Measurements from ENCODE around the gene IRF6.

Gene IRF6

GRCh38 chr1:209768354-209768774, 37.6 kb downstream of the IRF6 start:
- no peak overlapping the region for H3K4me3 ChIP-seq (replicated peaks in 1 of 2; ENCODE audit: low read depth in 2 of 2, low read length in 2 of 2)

GRCh38 chr1:209767706-209768105, 38.2 kb downstream of the IRF6 start:
- no peak overlapping the region for H3K4me3 ChIP-seq (replicated peaks in 1 of 2; ENCODE audit: low read depth in 2 of 2, low read length in 2 of 2)
- TF ChIP-seq CTCF (IDR thresholded peaks at IDR 0.05; ENCODE audit: low read depth, low read length), result no peak
- no peak for DNase-seq (ENCODE audit: low read depth in 2 of 2)

More at GRCh38 chr1:209768354-209768774, 37.6 kb downstream of the IRF6 start:
- no peak for DNase-seq (ENCODE audit: low read depth in 2 of 2)
- no peak for TF ChIP-seq CTCF (IDR thresholded peaks at IDR 0.05; ENCODE audit: low read depth, low read length)

GRCh38 chr1:209767096-209767495, 38.8 kb downstream of the IRF6 start:
- H3K4me3 ChIP-seq (replicated peaks in 1 of 2; ENCODE audit: low read depth in 2 of 2, low read length in 2 of 2), result no peak overlapping the region
- DNase-seq (ENCODE audit: low read depth in 2 of 2), result no peak
- TF ChIP-seq CTCF (IDR thresholded peaks at IDR 0.05; ENCODE audit: low read depth, low read length), result no peak

DNA sequence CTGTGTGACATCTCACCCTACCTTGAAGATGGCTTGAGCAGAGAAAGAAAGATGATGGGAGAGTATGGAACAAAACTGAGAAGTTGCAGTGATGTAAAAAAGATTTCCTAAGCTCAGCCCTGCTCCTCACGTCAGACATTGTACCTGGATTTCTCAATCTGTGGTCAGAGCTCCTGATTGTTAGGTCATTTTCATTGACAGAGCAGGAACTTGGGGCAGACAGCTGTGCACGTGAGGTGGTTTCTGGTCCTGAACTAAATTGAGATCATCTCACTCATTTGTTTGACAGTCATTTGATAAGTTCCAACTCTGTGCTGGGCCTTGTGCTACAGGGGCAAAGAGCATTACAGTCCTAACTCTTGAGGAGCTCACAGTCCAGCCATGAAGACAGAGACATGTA, 39.9 kb downstream of the IRF6 start:
- H3K4me3 ChIP-seq (replicated peaks in 1 of 2; ENCODE audit: low read depth in 2 of 2, low read length in 2 of 2), result no peak overlapping the region
- no peak for DNase-seq (ENCODE audit: low read depth in 2 of 2)
- TF ChIP-seq CTCF (IDR thresholded peaks at IDR 0.05; ENCODE audit: low read depth, low read length), result no peak

GRCh38 chr1:209761011-209761635, 44.8 kb downstream of the IRF6 start:
- H3K4me3 ChIP-seq (replicated peaks in 1 of 2; ENCODE audit: low read depth in 2 of 2, low read length in 2 of 2), result no peak overlapping the region
- TF ChIP-seq CTCF (IDR thresholded peaks at IDR 0.05; ENCODE audit: low read depth, low read length), result no peak
- peak; percentile 25 to 58 for DNase-seq (ENCODE audit: low read depth in 2 of 2)

DNA sequence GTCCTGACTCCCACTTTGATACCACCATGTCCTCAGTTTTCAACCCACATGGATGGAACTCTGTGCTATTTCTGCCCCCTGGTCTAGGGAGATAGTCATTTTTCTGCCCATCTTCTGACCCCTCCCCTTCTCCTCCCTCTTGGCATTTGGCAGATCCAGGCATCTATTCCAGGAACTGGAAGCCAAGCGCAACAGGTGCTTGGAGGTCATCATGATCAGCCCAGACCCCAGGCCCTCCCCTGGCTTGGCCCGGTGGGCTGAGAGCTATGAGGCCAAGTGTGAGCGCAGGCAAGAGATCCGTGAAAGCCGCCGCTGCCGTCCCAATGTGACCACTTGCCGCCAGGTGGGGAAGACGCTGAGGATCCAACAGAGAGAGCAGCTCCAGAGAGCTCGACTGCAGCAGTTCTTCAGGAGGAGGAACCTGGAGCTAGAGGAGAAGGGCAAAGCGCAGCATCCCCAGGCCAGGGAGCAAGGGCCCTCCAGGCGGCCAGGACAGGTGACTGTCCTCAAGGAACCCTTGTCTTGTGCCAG, 46.0 kb downstream of the IRF6 start:
- no peak overlapping the region for H3K4me3 ChIP-seq (replicated peaks in 1 of 2; ENCODE audit: low read depth in 2 of 2, low read length in 2 of 2)
- no peak for TF ChIP-seq CTCF (IDR thresholded peaks at IDR 0.05; ENCODE audit: low read depth, low read length)
- DNase-seq (ENCODE audit: low read depth in 2 of 2), result no peak

DNA sequence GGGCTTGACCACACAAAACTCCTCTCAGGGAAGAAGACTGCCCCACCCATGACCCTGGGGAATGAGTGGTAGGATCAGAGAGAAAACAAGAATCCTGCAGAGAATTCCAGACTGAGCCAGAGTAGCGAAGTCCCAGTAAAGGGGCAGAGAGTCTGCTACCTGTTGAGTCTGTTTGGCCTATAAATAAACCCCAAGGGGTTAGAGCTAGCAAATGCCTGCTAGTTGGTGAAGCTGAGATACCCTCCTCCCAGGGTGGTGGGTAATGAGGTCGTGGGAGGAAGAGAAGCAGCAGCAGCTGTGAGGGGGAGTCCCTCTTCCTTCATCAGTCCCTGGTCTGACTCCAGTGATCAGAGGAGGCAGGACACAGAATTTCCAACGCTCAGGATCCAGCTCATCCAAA, 47.5 kb downstream of the IRF6 start:
- TF ChIP-seq CTCF (IDR thresholded peaks at IDR 0.05; ENCODE audit: low read depth, low read length), result no peak
- no peak for DNase-seq (ENCODE audit: low read depth in 2 of 2)
- H3K4me3 ChIP-seq (replicated peaks in 1 of 2; ENCODE audit: low read depth in 2 of 2, low read length in 2 of 2), result no peak overlapping the region
